Measurements from ENCODE around the gene SNX4.

DNA sequence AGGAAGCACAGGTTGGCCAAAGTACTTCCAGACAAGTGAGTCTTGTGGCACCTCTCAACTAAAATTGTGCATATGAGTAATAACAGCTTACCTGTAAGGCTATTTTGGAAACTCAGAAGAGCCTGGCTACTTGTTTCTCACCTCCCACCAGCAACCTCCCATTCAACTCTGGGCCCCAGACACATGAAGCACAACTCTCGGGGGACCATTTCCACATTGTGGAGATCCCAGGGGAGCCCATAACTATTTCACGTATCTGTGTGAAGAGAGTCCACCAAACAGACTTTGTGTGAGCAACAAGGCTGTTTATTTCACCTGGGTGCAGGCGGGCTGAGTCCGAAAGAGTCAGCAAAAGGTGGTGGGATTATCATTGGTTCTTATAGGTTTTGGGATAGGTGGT, 5.2 kb upstream of the SNX4 start:
- TF ChIP-seq, protein P1, sequence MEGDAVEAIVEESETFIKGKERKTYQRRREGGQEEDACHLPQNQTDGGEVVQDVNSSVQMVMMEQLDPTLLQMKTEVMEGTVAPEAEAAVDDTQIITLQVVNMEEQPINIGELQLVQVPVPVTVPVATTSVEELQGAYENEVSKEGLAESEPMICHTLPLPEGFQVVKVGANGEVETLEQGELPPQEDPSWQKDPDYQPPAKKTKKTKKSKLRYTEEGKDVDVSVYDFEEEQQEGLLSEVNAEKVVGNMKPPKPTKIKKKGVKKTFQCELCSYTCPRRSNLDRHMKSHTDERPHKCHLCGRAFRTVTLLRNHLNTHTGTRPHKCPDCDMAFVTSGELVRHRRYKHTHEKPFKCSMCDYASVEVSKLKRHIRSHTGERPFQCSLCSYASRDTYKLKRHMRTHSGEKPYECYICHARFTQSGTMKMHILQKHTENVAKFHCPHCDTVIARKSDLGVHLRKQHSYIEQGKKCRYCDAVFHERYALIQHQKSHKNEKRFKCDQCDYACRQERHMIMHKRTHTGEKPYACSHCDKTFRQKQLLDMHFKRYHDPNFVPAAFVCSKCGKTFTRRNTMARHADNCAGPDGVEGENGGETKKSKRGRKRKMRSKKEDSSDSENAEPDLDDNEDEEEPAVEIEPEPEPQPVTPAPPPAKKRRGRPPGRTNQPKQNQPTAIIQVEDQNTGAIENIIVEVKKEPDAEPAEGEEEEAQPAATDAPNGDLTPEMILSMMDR (conservative IDR thresholded peaks at IDR 0.05; ENCODE audit: low read depth, low read length) = no peak
- no peak for TF ChIP-seq EZH2 (IDR thresholded peaks at IDR 0.05; ENCODE audit: borderline replicate concordance, low read depth, low read length, poor library complexity, severe bottlenecking)
